Neural cell (in vitro differentiated cells): ENCODE results near the gene RAC3.

Experiments
- REST ChIP-seq: IDR thresholded peaks from 2 replicates; pipeline ENCODE4 v1.6.1; 2012; ENCODE audit warnings: borderline replicate concordance
- TF ChIP-seq, protein P1 (sequence below): fragments of 450-650 bp; IDR thresholded peaks from 2 replicates; pipeline ENCODE4 v1.5.1; 2014; ENCODE audit warnings: antibody characterized with exemption, mild to moderate bottlenecking, moderate library complexity; ENCODE audit not compliant: poor library complexity, severe bottlenecking

DNA sequence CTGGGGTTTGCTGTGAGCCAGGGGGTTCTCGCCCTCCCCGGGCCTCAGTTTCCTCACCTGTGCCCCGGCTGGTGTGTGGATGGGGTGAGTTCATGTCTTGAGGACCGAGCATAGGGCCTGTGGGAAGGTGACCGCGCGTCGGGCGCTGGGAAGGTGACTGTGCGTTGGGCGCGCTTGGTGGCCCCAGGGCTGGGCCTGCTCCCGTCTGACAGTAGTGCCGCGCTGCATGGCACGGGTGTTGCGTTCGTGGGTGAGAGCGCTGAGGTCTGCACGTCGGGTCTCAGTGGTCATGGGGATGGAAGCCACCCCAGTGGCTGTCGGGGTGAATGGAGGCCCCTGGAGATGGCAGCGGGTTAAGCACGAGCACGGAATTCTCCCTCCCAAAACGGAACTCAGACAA lies 44.9 kb upstream of the RAC3 start:
- TF ChIP-seq, protein P1, sequence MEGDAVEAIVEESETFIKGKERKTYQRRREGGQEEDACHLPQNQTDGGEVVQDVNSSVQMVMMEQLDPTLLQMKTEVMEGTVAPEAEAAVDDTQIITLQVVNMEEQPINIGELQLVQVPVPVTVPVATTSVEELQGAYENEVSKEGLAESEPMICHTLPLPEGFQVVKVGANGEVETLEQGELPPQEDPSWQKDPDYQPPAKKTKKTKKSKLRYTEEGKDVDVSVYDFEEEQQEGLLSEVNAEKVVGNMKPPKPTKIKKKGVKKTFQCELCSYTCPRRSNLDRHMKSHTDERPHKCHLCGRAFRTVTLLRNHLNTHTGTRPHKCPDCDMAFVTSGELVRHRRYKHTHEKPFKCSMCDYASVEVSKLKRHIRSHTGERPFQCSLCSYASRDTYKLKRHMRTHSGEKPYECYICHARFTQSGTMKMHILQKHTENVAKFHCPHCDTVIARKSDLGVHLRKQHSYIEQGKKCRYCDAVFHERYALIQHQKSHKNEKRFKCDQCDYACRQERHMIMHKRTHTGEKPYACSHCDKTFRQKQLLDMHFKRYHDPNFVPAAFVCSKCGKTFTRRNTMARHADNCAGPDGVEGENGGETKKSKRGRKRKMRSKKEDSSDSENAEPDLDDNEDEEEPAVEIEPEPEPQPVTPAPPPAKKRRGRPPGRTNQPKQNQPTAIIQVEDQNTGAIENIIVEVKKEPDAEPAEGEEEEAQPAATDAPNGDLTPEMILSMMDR = no peak
- TF ChIP-seq REST = no peak
